Measurements from ENCODE around the gene PACSIN1. TPM values are rescaled to one million over a fixed set of nuclear protein-coding genes. Genes with fewer than 3 reads are reported as not detected.

PACSIN1 gene
- total and polyA plus RNA-seq, 2 of the 4 experiments (the other 2 are of a cell fraction), result 0.02 TPM; not detected in 1

- WGBS, 2 experiments (ENCODE audit: extremely low coverage in 2 of 2, insufficient read length in 1 of 2), result 30% methylated on average over 4 of the region's 15 CpGs; no CpG with 5 or more reads in 1 of the 2 experiments
Measured at GRCh38 chr6:34554291-34555006, 88.6 kb downstream of the PACSIN1 start.

More at GRCh38 chr6:34554291-34555006, 88.6 kb downstream of the PACSIN1 start:
- Histone ChIP-seq H3K4me3 (ENCODE audit: insufficient read depth, low read depth, low read length) (no peak overlapping the region), H3K23ac (ENCODE audit: low read depth, low read length) (no peak overlapping the region), H4K91ac (ENCODE audit: insufficient read depth, low read depth, low read length) (no peak overlapping the region), H3K9me3 (ENCODE audit: control insufficient read depth, insufficient read depth, low read length) (peaks cover 4% of the 10 kb centered on the region; the same call in 1 of the 2 replicates), H3K27me3 (ENCODE audit: control insufficient read depth, insufficient read depth, low read length) (peaks cover 18% of the 10 kb centered on the region), H3K27ac (ENCODE audit: insufficient read depth, low read length) (no peak overlapping the region), H2AK5ac (ENCODE audit: low read depth, low read length) (no peak overlapping the region), H4K8ac (ENCODE audit: low read depth in 2 of 2, low read length in 2 of 2) (no peak overlapping the region), H3K36me3 (ENCODE audit: control insufficient read depth, insufficient read depth, low read length) (no peaks in the 10 kb centered on the region), H2BK120ac (ENCODE audit: low read depth, low read length) (no peak overlapping the region), H3K56ac (ENCODE audit: extremely low read depth, insufficient read depth, low read length) (no peak overlapping the region), H3K4me1 (ENCODE audit: control insufficient read depth, insufficient read depth, low read length) (no peaks in the 10 kb centered on the region), H4K20me1 (ENCODE audit: insufficient read depth, low read length) (no peaks in the 10 kb centered on the region), H3K79me1 (ENCODE audit: low read depth in 1 of 2, low read length in 2 of 2) (no peaks in the 10 kb centered on the region), H3K4me2 (ENCODE audit: low read depth, low read length) (no peak overlapping the region), H2AFZ (replicated peaks; ENCODE audit: low read length, poor library complexity) (peak overlapping the region; percentile 51), H4K5ac (ENCODE audit: low read depth, low read length) (no peak overlapping the region), H2AK9ac (replicated peaks; ENCODE audit: low read depth, low read length, poor library complexity) (no peak overlapping the region), H3K18ac (ENCODE audit: low read depth, low read length) (no peak overlapping the region), H2BK5ac (ENCODE audit: low read depth, low read length, poor library complexity, severe bottlenecking) (no peak overlapping the region), H3K9ac (ENCODE audit: low read depth, low read length) (no peak overlapping the region), H3K9me1 (ENCODE audit: insufficient read depth, low read length) (no peaks in the 10 kb centered on the region), H2BK20ac (ENCODE audit: low read depth, low read length) (no peak overlapping the region), H3K4ac (ENCODE audit: low read depth, low read length) (no peak overlapping the region), H2BK15ac (ENCODE audit: low read depth, low read length) (no peak overlapping the region), H3K14ac (replicated peaks; ENCODE audit: low read depth, low read length) (no peak overlapping the region)
- ChIA-PET POLR2A (ENCODE audit: unreplicated experiment) (no interaction called here), CTCF (no interaction called here)
- BruUV-seq (replicated peaks), result no TSS peak
- no peak for ATAC-seq (ENCODE audit: low read depth)
- dilution Hi-C loops (cut with HindIII; ENCODE audit: low sequenced_read_pairs, unreplicated experiment) (no loop called here), intact Hi-C loops (cut with micrococcal nuclease) (no loop called here), in situ Hi-C loops (cut with MboI; ENCODE audit: low sequenced_read_pairs) (no loop called here)
- TF ChIP-seq SMC3 (IDR thresholded peaks at IDR 0.05; ENCODE audit: low read depth, low read length), result no peak
- no peak for TF ChIP-seq MXI1 (IDR thresholded peaks at IDR 0.05; ENCODE audit: borderline replicate concordance, low read depth, low read length)
- no peak for TF ChIP-seq ELK1 (IDR thresholded peaks at IDR 0.05; ENCODE audit: borderline replicate concordance, low read depth, low read length)
- no peak for TF ChIP-seq MAZ (IDR thresholded peaks at IDR 0.05; ENCODE audit: borderline replicate concordance, low read depth, low read length)
- no peak for TF ChIP-seq USF2 (IDR thresholded peaks at IDR 0.05; ENCODE audit: low read depth, low read length)
- TF ChIP-seq BHLHE40 (IDR thresholded peaks at IDR 0.05; ENCODE audit: low read depth, low read length), result no peak
- no peak for TF ChIP-seq RAD21 (IDR thresholded peaks at IDR 0.05; ENCODE audit: low read length)
- TF ChIP-seq FOS (IDR thresholded peaks at IDR 0.05; ENCODE audit: low read depth, low read length), result no peak
- no peak for TF ChIP-seq RCOR1 (IDR thresholded peaks at IDR 0.05; ENCODE audit: insufficient replicate concordance, low read length)
- no peak for TF ChIP-seq CHD1 (IDR thresholded peaks at IDR 0.05; ENCODE audit: low read depth, low read length)
- TF ChIP-seq CEBPB (IDR thresholded peaks at IDR 0.05; ENCODE audit: low read depth, low read length), result no peak
- no peak for TF ChIP-seq RFX5 (IDR thresholded peaks at IDR 0.05; ENCODE audit: low read depth, low read length)
- DNase-seq, result no peak
